Vagina (tissue), 2 donors: ENCODE data around the gene SLC10A3.

Experiments
- CTCF ChIP-seq, 3 experiments: fragments of 450-650 bp in 2 of 3; fragments of 200-600 bp in 1 of 3; sonication (generic) in 1 of 3; IDR thresholded peaks; one replicate each; pipeline ENCODE4 v1.5.1; 2017 to 2019; ENCODE audit warnings: antibody characterized with exemption in 3 of 3, mild to moderate bottlenecking in 2 of 3, moderate library complexity in 2 of 3
- POLR2A ChIP-seq, 2 donors: fragments of 450-650 bp; IDR thresholded peaks; one replicate each; pipeline ENCODE4 v1.6.1; 2017; ENCODE audit warnings: antibody characterized with exemption in 2 of 2, mild to moderate bottlenecking in 2 of 2, moderate library complexity in 2 of 2
- POLR2AphosphoS5 ChIP-seq, 2 donors: sonication (generic); formaldehyde crosslinking; IDR thresholded peaks; one replicate each; pipeline ENCODE4 v1.9.0; 2017; ENCODE audit warnings: antibody characterized with exemption in 2 of 2, mild to moderate bottlenecking in 2 of 2, low read depth in 1 of 2; ENCODE audit not compliant: insufficient read depth in 1 of 2

GRCh38 chrX:154484255-154485149 is 5.9 kb downstream of the SLC10A3 start:
- TF ChIP-seq CTCF (IDR thresholded peaks at IDR 0.05) = no peak
- TF ChIP-seq POLR2A (IDR thresholded peaks at IDR 0.05) = no peak
- TF ChIP-seq POLR2AphosphoS5 (IDR thresholded peaks at IDR 0.05; ENCODE audit: insufficient read depth in 1 of 2, low read depth in 1 of 2) = no peak
